ENCODE measurements around the gene SRRM2.

SRRM2 gene

DNA sequence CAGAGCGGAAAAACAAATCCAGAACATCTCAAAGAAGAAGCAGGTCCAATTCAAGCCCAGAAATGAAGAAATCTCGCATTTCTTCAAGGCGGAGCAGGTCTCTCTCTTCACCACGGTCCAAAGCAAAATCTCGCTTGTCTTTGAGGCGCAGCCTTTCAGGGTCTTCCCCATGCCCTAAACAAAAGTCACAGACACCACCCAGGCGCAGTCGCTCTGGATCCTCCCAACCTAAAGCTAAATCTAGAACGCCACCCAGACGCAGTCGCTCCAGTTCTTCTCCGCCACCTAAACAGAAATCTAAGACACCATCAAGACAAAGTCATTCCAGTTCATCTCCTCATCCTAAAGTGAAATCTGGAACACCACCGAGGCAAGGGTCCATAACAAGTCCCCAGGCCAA lies 10.3 kb downstream of the SRRM2 start:
- no peak for DNase-seq (ENCODE audit: low spot score)

- no peak for DNase-seq (ENCODE audit: low spot score)
Measured at GRCh38 chr16:2763173-2763572, 10.7 kb downstream of the SRRM2 start.

DNA sequence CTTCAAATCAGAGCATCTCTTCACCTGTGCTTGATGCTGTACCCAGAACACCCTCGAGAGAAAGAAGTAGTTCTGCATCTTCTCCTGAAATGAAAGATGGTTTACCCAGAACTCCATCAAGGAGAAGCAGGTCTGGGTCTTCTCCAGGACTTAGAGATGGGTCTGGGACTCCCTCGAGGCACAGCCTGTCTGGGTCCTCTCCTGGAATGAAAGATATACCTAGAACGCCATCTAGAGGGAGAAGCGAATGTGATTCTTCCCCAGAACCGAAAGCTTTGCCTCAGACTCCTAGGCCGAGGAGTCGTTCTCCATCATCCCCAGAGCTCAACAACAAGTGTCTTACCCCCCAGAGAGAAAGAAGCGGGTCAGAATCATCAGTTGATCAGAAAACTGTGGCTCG lies 12.3 kb downstream of the SRRM2 start:
- no peak for DNase-seq (ENCODE audit: low spot score)

DNA sequence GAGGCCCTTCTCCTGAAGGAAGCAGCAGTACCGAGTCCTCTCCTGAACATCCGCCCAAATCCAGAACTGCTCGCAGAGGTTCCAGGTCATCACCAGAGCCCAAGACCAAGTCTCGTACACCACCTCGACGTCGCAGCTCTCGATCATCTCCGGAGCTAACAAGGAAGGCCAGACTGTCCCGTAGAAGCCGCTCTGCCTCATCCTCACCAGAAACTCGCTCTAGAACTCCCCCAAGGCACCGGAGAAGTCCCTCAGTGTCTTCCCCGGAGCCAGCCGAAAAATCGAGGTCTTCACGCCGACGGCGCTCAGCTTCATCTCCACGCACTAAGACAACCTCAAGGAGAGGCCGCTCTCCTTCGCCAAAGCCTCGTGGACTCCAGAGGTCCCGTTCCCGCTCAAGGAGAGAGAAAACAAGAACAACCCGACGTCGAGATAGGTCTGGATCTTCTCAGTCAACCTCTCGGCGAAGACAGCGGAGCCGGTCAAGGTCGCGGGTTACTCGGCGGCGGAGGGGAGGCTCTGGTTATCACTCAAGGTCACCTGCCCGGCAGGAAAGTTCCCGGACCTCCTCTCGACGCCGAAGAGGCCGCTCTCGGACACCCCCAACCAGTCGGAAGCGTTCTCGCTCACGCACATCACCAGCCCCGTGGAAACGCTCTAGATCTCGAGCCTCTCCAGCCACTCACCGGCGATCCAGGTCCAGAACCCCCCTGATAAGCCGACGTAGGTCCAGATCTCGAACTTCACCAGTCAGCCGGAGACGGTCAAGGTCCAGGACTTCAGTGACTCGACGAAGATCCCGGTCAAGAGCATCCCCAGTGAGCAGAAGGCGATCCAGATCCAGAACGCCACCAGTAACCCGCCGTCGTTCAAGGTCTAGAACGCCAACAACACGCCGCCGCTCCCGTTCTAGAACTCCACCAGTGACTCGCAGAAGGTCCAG lies 13.3 kb downstream of the SRRM2 start:
- DNase-seq (ENCODE audit: low spot score) = no peak

- no peak for DNase-seq (ENCODE audit: low spot score)
Measured at GRCh38 chr16:2766430-2767139, 14.1 kb downstream of the SRRM2 start.

DNA sequence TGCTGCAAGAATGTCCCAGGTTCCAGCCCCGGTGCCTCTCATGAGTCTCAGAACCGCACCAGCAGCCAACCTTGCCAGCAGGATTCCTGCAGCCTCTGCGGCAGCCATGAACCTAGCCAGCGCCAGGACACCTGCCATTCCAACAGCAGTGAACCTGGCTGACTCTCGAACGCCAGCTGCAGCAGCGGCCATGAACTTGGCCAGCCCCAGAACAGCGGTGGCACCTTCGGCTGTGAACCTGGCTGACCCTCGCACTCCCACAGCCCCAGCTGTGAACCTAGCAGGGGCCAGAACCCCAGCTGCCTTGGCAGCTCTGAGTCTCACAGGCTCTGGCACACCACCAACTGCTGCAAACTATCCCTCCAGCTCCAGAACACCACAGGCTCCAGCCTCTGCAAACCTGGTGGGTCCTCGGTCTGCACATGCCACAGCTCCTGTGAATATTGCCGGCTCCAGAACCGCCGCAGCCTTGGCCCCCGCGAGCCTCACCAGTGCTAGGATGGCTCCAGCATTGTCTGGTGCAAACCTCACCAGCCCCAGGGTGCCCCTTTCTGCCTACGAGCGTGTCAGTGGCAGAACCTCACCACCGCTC lies 14.8 kb downstream of the SRRM2 start:
- DNase-seq (ENCODE audit: low spot score) = no peak

DNA sequence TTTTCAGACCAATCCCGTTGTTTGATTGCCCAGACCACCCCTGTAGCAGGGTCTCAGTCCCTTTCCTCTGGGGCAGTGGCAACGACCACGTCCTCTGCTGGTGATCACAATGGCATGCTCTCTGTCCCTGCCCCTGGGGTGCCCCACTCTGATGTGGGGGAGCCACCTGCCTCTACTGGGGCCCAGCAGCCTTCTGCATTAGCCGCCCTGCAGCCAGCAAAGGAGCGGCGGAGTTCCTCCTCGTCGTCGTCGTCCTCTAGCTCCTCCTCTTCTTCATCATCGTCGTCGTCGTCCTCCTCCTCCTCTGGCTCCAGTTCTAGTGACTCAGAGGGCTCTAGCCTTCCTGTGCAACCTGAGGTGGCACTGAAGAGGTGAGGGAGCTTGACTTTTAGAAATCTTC lies 15.5 kb downstream of the SRRM2 start:
- DNase-seq (ENCODE audit: low spot score) = no peak

GRCh38 chr16:2768403-2769089 lies 16.1 kb downstream of the SRRM2 start:
- DNase-seq (ENCODE audit: low spot score) = no peak

- no peak for DNase-seq (ENCODE audit: low spot score)
Measured at GRCh38 chr16:2769100-2769529, 16.7 kb downstream of the SRRM2 start.

GRCh38 chr16:2769675-2770056 lies 17.2 kb downstream of the SRRM2 start:
- peak; percentile 16 for DNase-seq (ENCODE audit: low spot score)

DNA sequence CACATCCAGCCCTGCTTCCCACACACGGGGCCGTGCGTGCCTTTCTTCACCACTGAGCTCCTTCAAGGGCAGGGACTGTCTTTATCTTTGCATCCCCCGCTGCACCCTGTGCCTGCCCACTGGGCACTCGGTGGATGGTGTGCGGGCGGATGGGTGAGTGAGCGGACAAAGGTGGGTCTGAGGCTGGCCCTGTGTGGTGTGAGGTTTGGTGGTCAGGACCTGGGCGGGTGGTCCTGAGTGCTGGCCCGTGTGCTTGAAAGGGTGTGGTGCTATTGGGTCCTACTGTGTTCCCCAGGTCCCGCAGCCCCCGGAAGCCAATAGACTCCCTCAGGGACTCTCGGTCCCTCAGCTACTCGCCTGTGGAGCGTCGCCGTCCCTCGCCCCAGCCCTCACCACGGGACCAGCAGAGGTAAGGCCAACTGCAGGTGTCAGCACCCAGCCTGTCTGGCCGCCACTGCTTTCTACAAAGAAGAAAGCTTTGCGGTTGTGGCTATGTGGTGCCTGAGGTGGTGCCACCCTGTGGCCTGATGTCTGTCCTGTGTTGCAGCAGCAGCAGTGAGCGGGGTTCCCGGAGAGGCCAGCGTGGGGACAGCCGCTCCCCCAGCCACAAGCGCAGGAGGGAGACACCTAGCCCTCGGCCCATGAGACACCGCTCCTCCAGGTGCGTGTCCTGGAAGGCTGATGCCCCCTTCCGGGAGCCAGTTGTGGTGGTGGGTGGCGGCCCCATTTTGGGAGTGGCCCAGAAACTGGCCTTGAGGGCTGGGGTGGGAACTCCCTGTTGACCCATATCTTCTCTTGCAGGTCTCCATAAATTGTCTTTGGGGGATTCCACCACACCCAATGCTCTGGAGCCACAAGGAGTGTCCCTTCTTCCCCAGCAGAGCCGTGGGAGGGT lies 17.9 kb downstream of the SRRM2 start:
- peak; percentile 17 for DNase-seq (ENCODE audit: low spot score)

GRCh38 chr16:2771496-2772402 lies 19.3 kb downstream of the SRRM2 start:
- DNase-seq (ENCODE audit: low spot score) = no peak

GRCh38 chr16:2773188-2773968 lies 20.9 kb downstream of the SRRM2 start:
- no peak for DNase-seq (ENCODE audit: low spot score)

- peak; percentile 30 for DNase-seq (ENCODE audit: low spot score)
Measured at GRCh38 chr16:2774161-2774891, 21.9 kb downstream of the SRRM2 start.

DNA sequence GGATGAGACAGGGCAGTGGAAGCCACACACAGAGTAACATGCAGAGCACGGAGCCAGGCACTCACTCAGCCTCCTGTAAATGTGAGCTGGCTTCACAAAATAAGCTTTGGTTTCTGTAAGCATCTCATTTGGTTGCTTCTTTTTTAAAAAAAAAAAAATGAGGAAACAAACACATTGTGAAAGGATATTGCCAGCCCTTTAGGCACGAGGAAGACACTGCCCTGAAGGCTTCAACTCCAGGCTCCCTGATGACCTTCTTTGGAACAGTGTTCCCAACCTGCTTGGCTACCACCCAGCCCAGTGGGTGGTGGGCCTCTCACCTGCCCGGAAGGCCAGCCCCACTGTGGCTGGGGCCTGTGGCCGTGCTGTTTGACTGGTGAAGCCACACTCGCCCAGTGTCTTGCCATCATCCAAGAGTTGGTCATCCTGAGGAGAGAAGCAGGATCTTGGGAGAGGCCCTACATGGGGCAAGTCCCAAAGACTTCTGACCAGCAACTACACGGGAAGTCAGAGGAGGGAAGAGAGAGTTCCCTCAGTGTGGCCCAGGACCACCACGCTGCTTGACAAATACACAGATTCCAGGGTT lies 22.8 kb downstream of the SRRM2 start:
- no peak for DNase-seq (ENCODE audit: low spot score)

DNA sequence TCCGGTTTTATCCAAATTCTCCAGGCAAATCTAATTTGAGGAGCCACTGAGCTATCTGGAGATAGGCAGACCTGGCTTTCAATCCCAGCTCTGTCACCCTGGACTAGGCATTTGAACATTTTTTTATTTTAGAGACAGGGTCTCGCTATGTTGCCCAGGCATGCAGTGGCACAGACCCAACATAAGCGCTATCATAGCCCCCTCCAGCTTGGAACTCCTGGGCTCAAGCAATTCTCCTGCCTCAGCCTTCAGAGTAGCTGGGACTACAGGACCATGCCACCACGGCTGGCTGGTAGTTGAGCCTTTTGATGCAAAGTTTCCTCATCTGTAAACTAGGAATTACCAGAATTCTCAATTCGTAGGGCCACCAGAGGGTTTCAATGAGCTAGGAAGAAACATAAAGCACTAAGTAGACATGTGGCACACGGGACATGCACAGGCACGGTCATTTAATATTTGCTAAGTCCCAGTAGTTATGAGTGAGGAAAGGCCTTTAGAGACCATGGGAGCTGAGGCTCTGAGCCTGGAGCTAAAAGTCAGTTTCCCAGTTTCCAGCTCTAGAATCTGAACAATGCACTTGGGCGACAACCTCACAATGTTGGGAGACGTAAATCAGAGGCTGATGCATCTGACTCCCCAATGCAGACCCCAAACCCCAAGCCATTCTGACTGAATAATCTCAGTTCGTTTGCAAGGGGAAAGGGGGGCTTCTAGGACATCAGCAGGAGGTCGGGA lies 23.5 kb downstream of the SRRM2 start:
- no peak for DNase-seq (ENCODE audit: low spot score)

DNA sequence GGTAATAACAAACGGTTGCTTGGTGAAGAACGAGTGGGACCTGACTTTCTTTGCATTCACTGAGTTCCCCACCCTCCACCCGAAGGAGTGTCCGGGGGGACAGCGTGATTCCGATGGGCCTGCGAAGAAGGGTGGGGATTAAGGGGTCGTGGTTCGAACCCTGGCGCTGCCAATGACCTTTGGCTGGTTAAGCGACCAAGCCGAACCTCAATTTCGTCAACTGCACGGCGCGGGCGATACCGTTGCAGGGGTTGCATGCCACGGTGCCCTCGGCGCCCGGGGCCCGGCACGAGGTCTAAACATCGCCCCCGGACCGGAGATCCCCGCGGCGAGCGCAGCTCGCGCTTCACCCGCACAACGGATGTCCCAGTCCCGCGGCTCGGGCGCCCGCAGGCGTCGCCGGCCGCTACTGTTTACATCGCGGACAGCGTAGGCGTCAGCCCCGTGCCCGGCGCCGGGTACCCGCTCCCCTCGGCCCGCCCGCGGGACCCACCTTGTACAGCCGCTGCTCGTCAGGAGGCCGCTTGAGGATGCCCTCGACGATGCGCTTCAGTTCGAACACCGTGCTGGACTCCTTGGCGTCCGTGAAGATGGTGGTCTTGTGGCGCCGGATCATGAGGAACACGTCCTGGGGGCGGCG lies 24.2 kb downstream of the SRRM2 start:
- DNase-seq (ENCODE audit: low spot score) = peak; percentile 31
